SHP77 (cell line): ENCODE results near the gene DNHD1.

Source experiments
- DNase-seq, 2 experiments: peaks; one replicate each; lab custom pipeline; 2025; lab: John Stamatoyannopoulos, UW

Gene DNHD1, protein sequence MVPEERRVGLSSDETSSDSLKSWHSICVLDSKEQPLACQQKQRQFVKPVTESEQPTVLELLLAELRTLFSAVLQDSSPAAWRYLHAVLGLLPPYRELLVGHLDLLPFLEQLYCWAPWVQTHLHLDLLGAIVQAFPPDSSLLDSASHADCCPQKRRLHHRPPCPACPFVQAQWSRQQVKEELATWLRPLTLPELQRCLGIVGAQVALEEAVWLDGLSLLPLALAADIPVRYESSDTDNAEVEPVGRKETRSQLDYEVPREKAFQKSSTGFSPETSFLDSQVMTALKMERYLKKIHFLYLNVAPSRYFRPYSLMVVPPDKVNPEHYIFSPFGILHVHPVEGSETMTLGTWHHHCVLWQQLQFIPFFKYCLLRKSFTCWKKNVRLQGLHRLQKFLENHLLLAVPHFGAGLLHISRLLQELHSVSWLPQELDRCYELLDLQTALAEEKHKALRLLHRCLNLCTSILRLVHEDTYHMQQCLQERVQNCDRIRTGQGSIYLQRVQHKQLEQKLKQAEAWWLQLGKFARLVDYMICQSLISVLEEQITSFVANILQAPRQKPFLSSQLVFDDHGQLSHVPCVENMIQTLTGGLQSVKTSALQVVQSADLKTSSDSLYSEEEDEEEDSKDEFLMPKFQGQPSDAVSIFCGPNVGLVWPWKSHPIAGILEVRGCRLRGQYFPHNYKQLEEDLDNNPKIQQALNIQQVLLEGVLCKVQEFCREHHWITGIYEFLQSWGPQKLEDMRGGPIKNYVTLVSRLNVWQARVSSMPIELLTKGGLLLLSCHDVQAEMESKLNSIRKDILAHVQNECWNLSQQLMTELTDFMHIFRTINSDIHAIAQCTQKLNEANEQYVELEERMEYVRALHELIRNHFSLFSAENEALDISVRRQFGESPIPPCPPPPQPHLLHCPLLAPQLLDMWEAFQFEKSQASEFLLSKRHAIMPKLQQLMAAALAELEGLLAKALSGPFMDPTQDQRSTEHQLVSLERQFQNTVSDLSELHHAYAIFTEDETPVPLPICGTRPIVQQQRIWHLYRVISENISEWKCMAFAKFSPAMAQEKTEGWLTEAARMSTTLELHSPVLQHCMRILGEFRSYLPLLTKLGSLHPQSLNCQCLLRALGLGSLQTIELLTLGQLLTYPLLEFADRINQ (N-terminal part only)

DNA sequence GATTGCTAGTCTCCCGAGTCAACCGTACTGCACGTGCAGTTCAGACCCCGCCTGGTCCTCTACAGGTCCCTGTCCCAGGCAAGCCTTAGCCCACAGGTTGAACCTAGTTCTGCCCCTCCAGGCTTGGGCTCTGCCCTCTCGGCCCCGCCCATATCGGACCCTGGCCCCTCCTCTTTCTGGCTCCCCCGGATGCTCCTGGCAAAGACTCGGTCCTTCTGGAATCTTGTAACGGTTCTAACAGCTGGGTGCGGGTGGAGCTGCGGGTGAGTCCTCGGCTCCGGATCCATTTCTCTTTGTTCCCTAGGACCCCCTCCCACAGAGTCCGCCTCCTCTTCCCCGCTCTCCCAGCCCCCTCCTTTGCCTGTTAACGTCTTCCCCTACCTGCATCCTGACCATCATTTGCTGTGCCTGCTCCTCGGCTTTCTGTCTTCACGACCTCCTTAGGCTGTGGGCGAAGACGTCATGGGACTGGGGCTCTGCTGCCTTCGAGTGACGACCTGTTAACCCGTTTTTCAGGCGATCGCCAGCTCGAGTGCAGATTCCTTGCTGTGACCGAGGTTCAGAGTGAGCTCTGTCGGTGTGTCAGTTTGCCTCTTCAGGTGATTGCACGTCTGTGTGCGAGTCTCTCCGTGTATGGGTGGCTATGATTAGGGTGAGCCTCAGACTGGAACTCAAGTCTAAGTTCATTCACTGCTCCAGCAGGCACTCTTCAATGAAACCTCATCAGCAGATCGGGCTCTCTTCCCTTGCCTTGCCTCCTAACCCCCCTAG, at the start of gene DNHD1:
Gene DNHD1, plus strand, starts transcription at position 212 of the 771 bp plus-strand sequence. CDS start 936 bp downstream, outside the sequence.
- no peak for DNase-seq

DNA sequence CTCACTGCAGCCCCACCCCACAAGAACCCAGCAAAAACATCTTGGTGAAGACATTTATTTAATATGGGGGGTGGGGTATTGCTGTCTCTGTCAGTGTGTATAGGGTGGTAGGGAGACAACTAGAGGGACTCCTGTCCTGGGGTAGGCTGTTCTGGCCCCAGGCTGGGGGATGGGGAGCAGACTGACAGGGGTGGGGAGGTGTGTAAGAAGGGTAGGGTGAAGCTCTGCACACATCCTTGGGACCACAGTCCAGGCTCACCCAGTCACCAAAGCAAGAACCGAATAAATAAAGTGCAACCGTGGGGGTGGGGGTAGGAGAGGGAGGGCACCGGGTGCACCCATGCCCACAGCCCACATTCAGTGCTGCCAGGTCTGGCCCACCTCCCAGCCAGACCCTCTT, 48.5 kb upstream of the DNHD1 start:
- no peak for DNase-seq

DNA sequence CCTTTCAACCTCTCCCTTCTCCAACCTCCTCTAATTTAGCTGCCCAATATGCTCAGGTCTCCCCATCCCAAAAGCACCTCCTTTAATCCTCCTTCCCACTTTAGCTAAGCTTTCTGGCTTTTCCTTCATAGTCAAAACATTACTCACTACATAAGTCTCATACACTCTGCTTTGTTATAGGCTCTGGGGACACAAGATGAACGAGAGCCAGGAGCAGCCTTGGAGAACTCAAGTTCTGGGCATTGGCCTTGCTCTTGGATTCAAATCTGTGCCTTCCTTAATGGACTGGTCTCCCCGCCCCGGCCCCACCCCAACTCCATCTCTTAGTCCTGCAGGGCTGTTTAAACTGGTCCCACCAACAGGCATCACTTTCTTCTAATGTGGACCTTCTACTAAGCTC, 44.9 kb upstream of the DNHD1 start:
- DNase-seq: no peak

DNA sequence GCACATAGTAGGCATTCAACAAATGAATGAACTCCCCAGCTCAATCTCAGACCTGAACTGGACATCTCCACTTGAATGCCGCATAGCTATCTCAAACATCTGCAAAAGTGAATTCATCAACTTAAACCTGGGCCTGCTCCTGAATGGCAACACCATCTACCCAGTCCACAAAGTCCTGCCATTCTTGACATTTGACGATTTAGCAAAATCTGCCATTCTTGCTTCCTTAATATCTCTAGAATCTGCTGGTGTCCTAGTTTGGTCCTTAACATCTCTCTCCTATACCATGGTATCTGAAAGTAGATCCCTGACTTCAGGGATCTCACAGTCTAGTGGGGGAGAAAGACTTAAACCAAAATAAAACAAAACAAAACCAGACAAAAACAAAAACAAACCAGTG, 43.9 kb upstream of the DNHD1 start:
- DNase-seq: no peak

DNA sequence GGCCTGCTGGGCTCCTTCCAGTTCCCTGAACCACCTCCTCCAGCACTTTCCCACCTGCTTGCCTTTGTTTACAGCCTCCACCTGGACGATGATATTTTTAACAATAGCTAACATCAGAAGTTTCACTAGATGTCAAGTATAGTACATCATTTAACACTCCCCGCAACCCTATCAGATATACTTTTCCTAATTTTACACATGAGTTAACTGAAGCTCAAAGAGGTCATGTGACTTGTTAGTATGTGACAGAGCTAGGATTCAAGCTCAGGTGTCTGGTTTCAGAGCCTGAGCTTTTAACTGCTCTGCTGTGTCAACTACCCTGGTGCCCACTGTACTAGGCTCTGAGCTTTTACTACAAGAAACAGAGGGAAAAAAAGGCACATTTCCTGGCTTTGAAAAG, 42.0 kb upstream of the DNHD1 start:
- DNase-seq: no peak

DNA sequence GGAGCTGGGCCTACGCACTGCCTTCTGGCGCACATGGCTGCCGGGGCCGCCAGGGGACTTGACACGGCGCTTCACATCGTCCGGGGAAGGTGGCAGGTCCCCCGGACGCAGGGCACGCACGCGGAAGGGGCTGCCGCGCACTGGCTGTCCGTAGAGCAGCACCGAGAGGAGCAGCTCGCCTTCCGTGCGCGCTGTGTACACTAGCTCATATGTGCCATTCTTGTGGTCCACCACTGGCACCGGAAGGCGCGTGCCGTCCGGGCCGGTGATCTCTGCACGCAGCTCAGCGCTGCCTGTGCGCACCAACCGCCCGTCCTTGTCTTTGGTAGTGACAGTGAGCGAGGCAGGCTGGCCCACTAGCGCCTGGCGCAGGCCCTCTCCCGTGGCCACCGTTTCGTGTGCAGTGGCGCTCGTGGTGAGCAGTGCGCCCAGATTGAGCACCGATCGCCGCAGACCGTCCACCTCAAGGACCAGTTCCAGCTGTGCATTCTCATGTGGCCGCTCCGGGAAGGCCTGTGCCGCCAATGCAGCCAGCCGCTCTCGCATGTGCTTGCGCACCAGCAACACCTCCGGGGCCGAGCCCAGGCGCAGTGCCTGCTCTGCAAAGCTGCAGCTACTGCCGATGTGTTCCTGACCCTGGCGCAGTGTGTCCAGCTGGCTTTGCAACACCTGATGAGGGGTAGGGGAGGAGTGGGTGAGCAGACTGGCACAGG, 40.6 kb upstream of the DNHD1 start:
- DNase-seq: no peak

DNA sequence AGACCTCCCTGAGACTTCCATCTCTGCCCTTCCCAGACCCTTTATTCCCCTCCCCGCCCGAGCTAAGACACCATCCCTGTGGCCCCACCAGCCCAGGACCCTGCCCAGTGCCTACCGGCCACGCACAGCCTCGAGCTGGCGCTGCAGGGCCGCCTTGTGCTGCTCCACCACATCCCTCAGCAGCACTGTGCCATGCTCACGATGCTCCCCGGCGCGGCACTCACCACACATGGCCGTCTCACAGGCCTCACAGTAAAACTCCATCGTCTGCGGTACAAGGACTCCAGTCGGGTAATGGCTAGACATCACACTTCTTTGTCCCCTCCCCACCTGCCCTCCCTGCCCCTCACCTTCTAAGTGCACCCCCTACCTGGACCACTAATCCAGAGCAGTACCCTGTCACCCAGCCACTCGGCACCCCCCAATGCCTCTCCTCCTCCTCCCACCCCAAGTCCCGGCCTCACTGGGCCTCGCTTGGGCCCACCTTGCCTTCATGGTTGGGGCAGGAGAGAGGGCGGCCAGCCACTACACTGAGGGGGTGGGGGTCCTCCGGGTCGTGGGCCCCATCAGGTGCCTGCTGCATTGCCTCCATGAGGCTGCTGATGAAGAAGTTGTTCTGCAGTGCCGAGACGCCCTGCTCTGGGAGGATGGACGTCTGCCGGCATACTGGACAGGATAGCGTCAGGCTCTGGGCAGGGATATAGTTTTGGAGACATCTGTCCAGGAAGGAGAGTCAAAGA, 39.3 kb upstream of the DNHD1 start:
- no peak for DNase-seq

DNA sequence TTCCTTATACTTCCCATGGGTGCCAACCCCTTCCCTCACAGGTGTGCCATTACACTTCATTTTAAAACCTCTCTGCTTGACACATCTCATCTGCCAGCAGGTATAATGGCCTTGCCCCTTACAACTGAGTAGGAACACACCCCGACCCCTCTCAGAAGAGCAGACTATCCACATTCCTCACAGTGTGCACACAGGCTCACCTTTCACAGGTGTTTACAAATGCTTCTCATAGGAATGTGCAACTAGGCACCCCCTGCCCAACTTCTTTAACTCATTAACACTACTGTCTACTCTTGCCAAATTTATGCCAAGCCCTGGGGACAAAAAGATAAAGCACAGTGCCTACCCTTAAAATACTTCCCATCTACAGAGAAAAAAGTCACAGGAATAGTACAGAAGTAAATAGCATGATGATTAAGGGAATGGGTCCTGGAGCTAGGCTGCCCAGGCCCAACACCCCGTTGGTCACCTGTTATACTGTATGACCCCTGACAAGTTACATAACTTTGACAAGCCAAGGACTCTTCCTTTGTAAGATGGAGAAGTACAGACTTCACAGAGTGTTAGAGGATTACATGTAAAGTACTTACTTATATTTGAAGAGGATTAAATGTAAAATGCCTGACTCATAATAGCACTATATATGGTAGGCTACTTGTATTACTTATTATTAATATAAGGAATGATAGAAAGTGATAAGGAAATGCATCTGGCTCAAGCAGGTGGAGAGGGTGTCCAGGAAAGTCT, 38.6 kb upstream of the DNHD1 start:
- no peak for DNase-seq

DNA sequence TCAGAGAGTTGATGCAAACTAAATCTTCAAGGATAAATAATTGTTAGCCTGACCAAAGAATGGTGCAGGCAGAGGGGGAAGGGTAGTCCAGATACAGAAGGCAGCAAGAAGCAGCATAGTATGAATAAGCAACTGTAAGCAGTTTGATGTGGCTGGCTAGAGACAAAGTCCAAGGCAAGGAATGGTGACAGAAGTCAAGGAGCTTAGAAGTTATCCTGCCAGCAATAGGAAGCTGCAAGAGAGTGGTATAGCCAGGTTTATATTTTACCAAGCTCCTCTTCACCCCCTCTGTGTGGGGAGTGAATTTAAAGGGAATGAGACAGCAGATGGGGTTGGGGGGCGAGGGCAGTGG, 38.0 kb upstream of the DNHD1 start:
- no peak for DNase-seq

DNA sequence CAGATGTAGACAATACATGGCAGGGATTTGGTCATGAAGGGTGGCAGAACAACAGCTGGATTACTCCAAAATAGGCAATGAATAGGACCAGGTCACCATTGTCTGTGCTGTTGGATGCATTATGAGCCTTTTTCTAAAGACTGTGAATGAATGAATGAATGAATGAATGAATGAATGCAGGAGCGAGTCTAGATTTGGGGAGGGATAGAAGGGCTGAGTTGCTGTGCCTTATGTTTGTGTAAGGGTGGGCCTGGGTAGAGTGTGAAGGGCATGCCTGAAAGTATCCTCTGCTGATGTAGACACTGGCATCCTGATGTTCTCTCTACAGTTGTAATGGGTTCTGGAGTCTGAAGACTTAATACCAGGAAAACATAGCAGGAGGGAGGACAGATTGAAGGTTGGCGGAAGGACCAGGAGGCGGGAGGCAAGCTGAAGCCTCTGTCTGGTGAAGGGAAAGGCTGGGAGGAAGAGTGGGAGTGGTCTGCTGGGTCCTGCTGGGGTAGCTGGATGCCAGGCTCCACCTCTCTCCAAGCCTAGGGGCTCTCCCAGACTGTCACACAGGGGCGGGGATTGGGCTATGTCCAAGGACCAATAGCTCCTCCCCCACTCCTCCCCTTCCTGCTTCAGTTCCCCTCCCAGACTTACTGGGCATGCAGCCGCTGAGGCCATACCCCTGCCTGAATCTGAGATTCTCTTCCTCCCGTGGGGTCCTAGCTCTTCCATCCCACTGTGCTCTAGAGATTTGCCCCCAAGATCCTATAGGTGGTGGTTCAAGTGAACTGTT, 28.2 kb upstream of the DNHD1 start:
- DNase-seq: peak; percentile 32 to 49

DNA sequence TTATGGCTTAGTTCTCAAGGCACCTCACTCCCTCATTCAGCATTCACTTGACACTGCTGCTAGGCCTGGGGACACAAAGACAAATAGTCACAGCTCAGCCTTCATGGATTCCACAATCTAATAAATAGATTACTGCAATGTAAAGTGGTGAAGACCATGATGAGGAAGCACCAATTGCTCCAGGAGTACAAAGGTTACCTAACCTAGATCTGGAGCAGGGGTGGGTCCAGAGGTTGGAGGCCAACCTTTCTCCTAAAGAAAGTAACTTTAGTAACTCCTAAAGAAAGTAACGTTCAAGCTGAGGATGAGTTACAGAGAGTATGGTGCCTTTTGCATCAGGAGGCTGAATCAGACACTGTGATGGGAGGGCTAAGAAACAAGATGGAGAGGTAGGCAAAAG, 27.5 kb upstream of the DNHD1 start:
- DNase-seq: no peak

DNA sequence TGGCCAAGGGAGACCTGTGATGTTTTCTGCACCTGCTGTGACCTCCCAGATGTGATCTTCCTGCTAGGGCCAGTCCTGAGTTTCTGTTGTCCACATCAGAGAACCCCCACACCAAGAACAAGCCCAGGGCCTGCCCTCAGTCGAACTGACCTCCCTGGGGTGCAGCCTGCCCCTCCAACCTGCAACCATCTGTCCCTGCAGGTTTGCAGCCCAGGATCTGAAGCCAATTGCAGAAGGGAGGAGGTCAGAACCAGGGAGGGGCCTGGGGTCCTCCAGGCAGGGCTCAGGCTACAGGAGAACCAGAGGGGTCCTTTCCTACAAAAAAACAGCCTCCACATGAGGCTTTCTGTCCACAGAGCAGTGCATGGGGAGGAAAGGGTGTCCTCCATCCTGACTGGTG, 24.1 kb upstream of the DNHD1 start:
- DNase-seq: no peak

DNA sequence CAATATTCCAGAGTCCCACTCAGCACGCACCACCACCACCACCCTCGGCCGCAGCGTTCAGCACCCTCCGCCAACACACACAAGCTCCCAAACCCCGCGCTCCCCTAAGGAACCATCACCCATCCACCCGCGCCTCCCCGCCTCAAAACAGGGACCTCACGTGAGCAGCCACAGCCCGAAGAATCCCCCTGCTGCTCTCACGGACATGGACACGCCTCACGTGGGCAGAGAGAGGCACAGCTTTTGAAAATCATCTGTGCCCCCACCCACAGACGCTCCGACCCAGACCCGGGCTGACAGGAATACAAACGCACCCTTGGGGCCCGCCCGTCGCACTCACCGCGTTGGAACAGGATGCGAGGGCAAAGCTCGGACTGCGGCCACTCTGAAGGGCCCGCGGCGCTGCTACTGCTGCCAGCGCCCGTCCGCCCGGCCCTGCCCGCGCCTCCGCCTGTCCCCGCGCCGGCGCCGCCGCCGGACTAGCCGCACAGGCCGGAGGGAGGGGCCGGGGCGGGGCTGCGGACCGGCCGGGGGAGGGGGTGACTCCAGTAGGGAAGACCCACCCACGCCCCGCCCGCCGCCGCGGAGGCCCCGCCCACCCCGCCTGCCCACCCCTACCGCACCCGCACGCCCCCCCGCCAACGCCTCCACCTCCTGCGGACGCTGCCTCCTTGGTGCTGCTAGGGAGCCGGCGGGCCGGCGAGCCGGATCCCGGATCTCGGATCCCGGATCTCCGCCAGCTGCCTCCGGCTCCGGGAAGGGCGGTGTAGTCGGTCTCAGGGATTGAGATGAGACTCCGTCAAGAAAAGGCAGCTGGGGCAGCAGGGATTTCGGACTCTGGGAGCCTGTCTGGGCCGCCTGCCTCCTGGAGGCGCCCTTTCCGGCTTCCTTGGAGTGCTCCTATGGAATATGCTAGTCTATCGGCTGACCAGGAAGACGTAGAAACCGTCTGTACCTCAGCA, 23.3 kb upstream of the DNHD1 start, which contains the start of gene TRIM3:
Gene TRIM3, minus strand, starts transcription at position 491 of the 962 bp plus-strand sequence. CDS start 8,246 bp downstream, outside the sequence.
- peak; percentile 23 to 62 for DNase-seq

DNA sequence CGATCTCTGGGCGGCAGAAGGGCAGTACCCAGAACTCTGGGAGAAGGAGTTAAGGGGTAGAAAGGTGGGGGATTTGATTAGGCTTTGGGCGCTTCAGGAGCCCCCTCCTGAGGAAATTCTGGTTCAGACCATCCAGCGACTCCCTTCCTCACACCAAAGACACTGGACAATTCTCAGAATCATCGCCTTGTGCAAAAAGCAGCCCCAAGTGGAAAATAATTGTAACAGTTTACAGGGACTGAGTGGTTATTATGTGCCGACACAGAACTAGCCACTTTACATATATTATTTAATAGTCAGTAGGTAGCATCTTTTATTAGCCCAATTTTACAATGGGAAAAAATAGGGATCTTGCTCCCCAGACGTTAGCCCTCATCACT, 22.7 kb upstream of the DNHD1 start:
- DNase-seq: no peak

DNA sequence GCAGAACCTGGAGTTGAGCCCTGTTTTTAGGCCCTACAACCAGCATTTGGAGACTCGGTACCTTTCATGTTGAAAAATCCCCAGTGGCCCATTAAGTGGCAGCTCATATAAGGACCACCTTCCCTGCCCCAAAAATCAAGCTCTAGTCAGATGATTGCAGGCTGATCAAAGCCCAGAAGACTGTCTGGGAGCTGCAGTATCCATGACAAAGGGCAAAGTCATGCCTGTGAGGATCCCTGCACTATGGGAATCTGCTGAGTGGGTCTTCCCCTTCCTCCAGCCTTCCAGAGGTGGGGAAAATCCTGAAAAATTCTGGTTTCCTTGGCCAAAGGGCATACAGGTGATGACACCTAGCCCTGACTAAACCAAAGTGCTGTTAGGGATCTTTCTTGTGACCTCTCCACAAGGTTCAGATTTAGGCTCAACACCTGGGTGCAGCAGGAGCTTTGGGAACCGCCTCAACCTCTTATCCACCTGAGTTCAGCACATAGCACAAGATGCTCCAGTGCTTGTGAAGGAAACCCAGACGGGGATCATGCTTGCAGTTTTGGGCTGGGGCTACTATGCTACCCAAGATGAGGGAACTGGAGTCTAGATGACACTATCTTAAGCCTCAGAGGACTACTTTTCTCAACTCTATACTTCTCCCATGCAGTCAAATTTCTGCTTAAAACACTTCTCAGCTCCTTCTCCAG, 22.1 kb upstream of the DNHD1 start:
- DNase-seq: no peak

DNA sequence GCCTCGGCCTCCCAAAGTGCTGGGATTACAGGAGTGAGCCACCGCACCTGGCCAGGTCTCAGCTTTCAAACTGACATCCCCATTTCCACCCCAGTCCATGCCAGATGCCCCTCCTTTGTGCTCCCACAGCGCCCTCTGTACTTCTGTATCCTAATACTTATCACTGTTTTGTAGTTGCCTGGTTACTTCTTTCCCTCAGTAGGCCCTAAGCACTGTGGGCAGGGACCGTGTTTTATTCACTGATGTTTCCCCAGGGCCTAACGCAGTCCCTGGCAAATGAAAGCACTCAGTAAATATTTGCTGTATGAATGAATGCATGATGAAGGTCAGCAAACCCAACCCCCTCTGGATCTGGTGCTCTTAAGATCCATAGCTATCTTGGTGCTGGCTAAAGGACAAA, 21.1 kb upstream of the DNHD1 start:
- DNase-seq: peak; percentile 7 to 29

DNA sequence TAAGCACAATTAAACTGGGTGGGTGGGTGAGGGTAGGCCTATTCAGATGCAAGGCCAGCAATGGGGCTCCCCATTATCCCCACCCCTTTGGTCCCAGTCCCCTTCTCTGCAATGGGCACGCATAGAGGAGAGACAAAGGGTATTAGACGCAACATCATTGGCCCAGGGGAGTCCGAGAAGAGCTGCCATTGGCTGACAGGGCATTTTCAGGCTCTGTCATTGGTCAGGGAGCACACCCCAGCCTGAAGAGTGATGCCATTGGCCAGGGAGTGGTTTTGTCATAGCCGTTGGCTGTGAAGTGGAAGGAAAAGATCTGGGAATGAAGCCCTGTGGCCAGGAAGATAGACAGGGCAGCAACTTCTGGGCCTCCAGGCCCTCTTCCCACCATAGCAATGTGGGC, 20.5 kb upstream of the DNHD1 start:
- DNase-seq: no peak
